Aorta (tissue), 5 donors: ENCODE results near the gene PLEK2. TPM values are rescaled to one million over a fixed set of nuclear protein-coding genes. Genes with fewer than 3 reads are reported as not detected.

Experiments
- ATAC-seq: fragments of 200-7000 bp; cut with Tn5 transposase; one replicate; pipeline ENCODE4 v1.9.1; 2022; ENCODE audit warnings: moderate library complexity; ENCODE audit not compliant: low FRiP score
- DNase-seq, 2 donors: peaks; one replicate each; pipeline ENCODE4 v3.0.0-alpha.2; 2020
- H3K27ac ChIP-seq, 2 donors: one replicate each; pipeline ENCODE4 v1.5.1; 2013; ENCODE audit warnings: low read length in 2 of 2, mild to moderate bottlenecking in 2 of 2, moderate library complexity in 2 of 2, control low read depth in 1 of 2, inconsistent platforms in 1 of 2, low read depth in 1 of 2
- H3K27me3 ChIP-seq, 2 donors: one replicate each; pipeline ENCODE4 v1.6.1; 2013; ENCODE audit warnings: control low read depth in 1 of 2, low read length in 1 of 2, mild to moderate bottlenecking in 1 of 2, moderate library complexity in 1 of 2; ENCODE audit not compliant: insufficient read depth in 2 of 2, control insufficient read depth in 1 of 2
- H3K36me3 ChIP-seq, 2 donors: one replicate each; pipeline ENCODE4 v1.6.1; 2013; ENCODE audit warnings: control low read depth in 1 of 2, low read length in 1 of 2, mild to moderate bottlenecking in 1 of 2; ENCODE audit not compliant: insufficient read depth in 2 of 2, control insufficient read depth in 1 of 2
- H3K4me1 ChIP-seq, 2 donors: one replicate each; pipeline ENCODE4 v1.6.1; 2013; ENCODE audit warnings: low read length in 2 of 2, control low read depth in 1 of 2, mild to moderate bottlenecking in 1 of 2, moderate library complexity in 1 of 2; ENCODE audit not compliant: insufficient read depth in 2 of 2, control insufficient read depth in 1 of 2
- H3K4me3 ChIP-seq, 2 donors: one replicate each; pipeline ENCODE4 v1.5.1; 2013; ENCODE audit warnings: low read length in 2 of 2, control low read depth in 1 of 2, mild to moderate bottlenecking in 1 of 2
- H3K9me3 ChIP-seq: one replicate; pipeline ENCODE4 v1.6.1; 2013; ENCODE audit warnings: mild to moderate bottlenecking, low read length; ENCODE audit not compliant: control insufficient read depth
- WGBS, 2 donors: extraction: QIAGEN DNeasy Blood & Tissue Kit; methylation state at CpG; one replicate each; pipeline ENCODE4 v1.1.7; 2013; 5-methylcytosine and 5-hydroxymethylcytosine counted together
- intact Hi-C, 2 donors: fragments of 100-400 bp; cut with DNase I; formaldehyde crosslinking; loops; one replicate each; pipeline versions ENCODE4 v1.14.2 to v1.15.0; 2022
- polyA plus RNA-seq, 2 donors: library from polyadenylated mRNA; stranded (reverse); fragments of 200-250 nt; gene quantifications; one replicate each; pipeline ENCODE4 v1.2.3, GENCODE V29; 2013
- total RNA-seq, 2 donors: library from RNA; stranded (reverse); fragmentation: NEBNext Ultra II Directional; extraction: Animal tissue kit (Norgen Biotek cat#: 25700); gene quantifications; one replicate each; pipeline ENCODE4 v1.2.1, GENCODE V29; 2021
- donor health status: healthy with polysubstance abuse.
- donor health status: Bipolar disorder and iron deficiency.
- donor health status: DM: no; HTN: no; CAD: no.
- donor health status: DM: no; HTN: no; CAD: no.
- donor health status: DM: yes; HTN: yes; CAD: no.

PLEK2 gene
- total and polyA plus RNA-seq, 4 donors, result 0.87 to 5.3 (median 1.6) TPM

DNA sequence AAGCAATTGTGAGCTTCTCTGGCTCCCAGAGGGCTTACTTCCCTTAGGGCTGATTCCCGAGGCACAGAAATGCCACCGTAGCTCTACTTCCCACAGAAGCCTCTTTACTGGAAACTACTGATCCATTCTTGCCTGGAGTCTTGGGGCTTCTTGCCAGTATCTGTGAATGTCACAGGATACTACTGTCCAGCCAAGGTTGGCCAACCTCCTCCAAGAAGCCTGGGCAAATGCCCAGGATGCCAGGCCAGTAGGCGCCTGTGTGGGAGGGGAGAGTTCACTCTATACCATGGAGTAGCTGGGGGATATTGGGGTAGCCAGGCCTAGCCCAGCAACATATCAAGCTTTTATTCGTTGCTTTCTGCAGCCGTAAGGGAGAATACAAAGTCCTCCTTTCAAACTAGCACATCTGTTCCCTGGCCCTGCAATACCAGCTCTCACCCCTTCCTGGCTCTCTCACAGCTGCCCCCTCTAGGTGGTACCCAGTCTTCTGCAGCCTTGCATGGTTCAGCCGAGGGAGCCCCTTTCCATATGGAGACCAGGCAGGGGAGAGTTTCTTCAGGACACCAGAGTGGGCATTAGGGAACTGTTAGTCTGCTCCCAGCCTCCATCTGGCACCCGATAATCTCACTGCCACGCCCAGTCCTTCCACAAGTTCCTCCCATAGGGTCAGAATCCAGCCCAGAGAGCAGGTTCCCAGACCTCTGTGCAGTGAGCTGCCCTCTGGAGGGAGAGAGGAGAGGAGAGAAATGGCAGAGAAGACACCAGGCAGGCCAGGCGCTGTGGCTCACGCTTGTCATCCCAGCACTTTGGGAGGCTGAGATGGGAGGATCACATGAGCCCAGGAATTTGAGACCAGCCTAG, 24.3 kb upstream of the PLEK2 start:
- Histone ChIP-seq H3K4me3 (no peak overlapping the region), H3K9me3 (no peaks in the 10 kb centered on the region), H3K4me1 (no peaks in the 10 kb centered on the region), H3K27me3 (no peaks in the 10 kb centered on the region), H3K36me3 (no peaks in the 10 kb centered on the region), H3K27ac (no peak overlapping the region)
- 79 to 82% methylated on average over 10 of the region's 10 CpGs for WGBS, 2 donors
- DNase-seq (no peak), ATAC-seq (no peak)
- intact Hi-C loops, result no loop called here

DNA sequence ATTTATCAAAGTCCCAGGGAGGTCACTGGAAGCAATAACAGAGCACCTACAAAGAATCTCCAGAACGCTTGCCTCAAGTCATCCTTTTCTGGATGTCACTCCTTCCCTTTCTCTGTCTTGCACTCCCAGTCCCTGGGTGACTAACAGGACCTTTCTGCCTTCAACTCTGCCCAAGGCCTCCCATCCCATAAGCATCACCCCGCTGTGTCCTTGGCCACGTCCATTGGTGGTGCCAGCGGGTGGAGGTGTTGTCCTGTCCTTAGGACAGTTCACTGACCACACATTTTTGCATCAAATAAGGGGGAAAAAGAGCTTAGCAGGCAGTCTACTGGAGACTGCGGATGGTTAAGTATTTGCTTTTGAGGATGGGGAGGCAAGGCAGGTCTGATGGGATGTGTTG, 23.6 kb upstream of the PLEK2 start:
- H3K9me3 ChIP-seq, result no peaks in the 10 kb centered on the region
- no peak overlapping the region for H3K4me3 ChIP-seq
- intact Hi-C loops, result no loop called here
- no peaks in the 10 kb centered on the region for H3K27me3 ChIP-seq
- ATAC-seq (no peak), DNase-seq (peak in 1 of 2 donors; percentile 9)
- no peaks in the 10 kb centered on the region for H3K36me3 ChIP-seq
- 88% methylated on average over 5 of the region's 5 CpGs for WGBS, 2 donors
- H3K4me1 ChIP-seq, result no peaks in the 10 kb centered on the region
- no peak overlapping the region for H3K27ac ChIP-seq

DNA sequence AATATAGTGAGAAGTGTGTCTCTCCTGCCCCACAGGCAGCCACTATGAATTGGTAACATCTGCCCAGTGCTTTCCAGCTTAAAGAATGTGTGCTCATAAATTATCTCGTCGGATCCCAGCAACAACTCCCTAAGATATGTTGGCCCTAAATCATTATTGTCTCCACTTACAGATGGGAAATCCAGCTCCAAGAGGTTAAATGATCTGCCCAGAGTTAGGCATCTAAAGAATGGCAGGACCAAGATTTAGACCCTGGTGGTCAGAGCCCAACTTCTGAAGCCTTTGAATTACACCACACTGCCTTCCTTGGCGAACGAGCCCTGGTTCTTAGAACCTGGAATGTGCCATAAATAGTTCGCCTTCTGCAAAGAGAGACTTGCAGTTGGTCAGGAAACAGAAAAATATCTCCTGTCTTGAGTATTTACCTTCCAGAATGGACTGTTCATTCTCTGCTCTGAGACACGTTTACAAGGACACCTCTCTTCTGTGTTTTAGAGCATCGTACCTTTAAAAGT, 20.1 kb upstream of the PLEK2 start:
- intact Hi-C loops, result no loop called here
- DNase-seq (no peak), ATAC-seq (no peak)
- 17 to 24% methylated on average over 7 of the region's 7 CpGs for WGBS, 2 donors
- Histone ChIP-seq H3K27me3 (no peaks in the 10 kb centered on the region), H3K4me3 (no peak overlapping the region), H3K9me3 (no peaks in the 10 kb centered on the region), H3K4me1 (no peaks in the 10 kb centered on the region), H3K36me3 (no peaks in the 10 kb centered on the region), H3K27ac (no peak overlapping the region)

DNA sequence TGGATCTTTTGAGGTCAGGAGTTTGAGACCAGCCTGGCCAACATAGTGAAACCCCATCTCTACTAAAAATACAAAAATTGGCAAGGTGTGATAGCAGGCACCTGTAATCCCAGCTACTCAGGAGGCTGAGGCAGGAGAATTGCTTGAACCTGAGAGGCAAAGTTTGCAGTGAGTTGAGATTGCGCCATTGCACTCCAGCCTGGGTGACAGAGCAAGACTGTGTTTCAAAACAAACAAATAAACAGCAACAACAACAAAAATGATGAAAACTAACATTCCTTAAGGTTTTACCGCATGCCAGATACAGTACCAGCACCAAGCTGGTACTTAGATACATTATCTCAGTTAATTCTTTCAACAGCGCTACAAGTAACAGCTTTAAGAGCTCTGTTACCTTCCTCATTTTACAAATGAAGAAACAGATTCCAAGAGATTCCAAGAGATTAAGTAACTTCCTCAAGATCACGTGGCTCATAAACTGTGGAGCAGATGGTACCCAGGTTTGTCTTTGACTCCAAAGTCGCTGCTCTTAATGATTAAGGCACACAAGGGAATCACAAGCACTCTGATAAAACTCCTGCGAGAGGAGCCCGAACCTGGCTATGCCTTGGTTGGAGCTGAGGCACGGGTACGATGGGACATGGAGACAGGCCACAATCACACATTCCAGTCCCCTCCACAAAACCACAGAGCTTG, 17.7 kb upstream of the PLEK2 start:
- H3K36me3 ChIP-seq, result no peaks in the 10 kb centered on the region
- ATAC-seq, result no peak
- no peaks in the 10 kb centered on the region for H3K9me3 ChIP-seq
- 83 to 85% methylated on average over 9 of the region's 9 CpGs for WGBS, 2 donors
- DNase-seq, result no peak
- H3K4me1 ChIP-seq, result no peaks in the 10 kb centered on the region
- H3K27me3 ChIP-seq, result no peaks in the 10 kb centered on the region
- intact Hi-C loops, result loop anchor here in 1 of 2 donors (10.0 kb wide), 1 partner anchor 275 kb away; the partner anchor contains the start of gene RDH12
- no peak overlapping the region for H3K27ac ChIP-seq
- H3K4me3 ChIP-seq, result no peak overlapping the region

DNA sequence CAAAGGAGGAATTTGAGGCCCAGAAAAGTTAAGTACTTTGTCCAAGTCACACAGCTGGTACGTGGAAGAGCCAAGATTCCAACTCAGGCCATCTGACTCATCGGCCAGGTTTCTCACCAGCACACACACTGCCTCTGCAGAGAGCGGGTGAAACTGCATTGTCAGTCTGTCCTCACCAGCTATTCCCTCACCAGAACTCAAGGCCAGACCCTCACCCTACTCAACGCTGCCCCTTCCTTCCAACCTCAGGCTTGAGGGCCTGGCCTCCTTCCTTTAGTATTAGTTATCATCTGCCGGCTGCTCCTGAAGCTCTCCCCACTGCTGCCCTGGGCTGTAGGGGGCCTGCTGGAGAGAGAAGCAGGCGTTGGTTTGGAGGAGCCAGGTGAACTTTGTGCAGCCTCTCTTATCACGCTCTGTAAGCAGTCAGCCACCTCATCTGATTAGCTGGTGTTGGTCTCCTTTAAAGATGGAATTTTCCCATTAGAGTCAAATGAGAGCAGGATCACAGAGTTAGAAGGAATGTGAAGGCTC, 16.6 kb upstream of the PLEK2 start:
- 87 to 88% methylated on average over 7 of the region's 7 CpGs for WGBS, 2 donors
- no peaks in the 10 kb centered on the region for H3K9me3 ChIP-seq
- H3K36me3 ChIP-seq, result no peaks in the 10 kb centered on the region
- DNase-seq (no peak), ATAC-seq (no peak)
- H3K4me1 ChIP-seq, result no peaks in the 10 kb centered on the region
- H3K4me3 ChIP-seq, result no peak overlapping the region
- H3K27me3 ChIP-seq, result no peaks in the 10 kb centered on the region
- intact Hi-C loops, result loop anchor here in 1 of 2 donors (10.0 kb wide), 1 partner anchor 276 kb away; the partner anchor contains the start of gene RDH12
- no peak overlapping the region for H3K27ac ChIP-seq

DNA sequence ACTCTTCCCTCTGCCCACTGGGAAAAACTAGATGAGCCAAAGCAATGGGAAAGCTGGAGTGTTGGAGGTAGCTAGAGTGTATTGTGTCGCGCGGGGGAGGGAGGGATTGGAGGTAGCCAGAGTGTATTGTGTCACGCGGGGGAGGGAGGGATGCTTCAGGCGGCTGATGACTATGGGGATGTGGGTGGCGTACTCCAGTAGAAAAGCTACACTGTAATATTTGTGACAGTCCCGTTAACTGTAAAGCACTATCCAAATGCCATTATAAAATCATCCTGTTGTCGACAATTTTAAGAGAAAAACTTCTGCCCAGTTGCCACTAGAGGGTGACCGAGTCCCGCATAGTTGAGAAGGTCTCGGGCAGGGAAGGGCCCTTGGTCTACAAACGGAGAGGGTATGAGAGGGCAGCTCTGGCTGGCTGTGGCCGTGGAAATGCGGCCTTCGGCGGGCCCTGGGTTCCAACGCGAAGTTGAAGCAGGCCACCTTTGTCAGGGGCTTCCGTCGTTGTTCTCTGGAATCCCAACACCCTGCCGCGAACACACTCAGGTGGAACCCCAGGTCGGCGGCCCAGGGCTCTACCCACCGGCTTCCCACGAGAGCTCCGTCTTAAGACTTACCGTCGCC, 15.1 kb upstream of the PLEK2 start:
- 33 to 35% methylated on average over 30 of the region's 30 CpGs for WGBS, 2 donors
- ATAC-seq (peak; percentile 72), DNase-seq (peak; percentile 84 to 87)
- no peaks in the 10 kb centered on the region for H3K9me3 ChIP-seq
- H3K4me1 ChIP-seq, result no peaks in the 10 kb centered on the region
- H3K27me3 ChIP-seq, result no peaks in the 10 kb centered on the region
- intact Hi-C loops, result loop anchor here (2.0 to 10.0 kb wide), 3 partner anchors 142 to 278 kb away; partner anchors contain the start of gene RDH12 (in 1 of the 2)
- no peak overlapping the region for H3K27ac ChIP-seq
- H3K36me3 ChIP-seq, result no peaks in the 10 kb centered on the region
- H3K4me3 ChIP-seq, result no peak overlapping the region

DNA sequence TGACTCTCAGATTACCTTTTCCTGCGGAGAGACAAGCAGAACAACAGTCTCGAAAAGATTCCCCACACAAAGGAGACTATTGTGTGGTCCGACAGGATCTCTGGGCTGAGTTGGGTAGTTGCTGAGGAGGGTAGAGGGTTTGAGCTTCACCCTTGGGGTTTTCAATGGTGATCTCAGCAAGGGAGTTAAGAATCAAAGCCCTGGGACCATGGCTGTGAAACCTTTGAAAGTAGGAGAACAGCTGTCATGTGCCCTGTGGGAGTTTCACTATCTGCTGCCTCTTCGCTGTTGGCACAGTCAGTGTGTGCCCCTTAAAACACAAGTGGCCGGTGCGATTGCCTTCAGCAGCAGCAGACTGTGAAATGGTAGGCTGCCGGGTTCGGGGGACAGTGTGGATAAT, 14.2 kb upstream of the PLEK2 start:
- H3K4me3 ChIP-seq, result no peak overlapping the region
- no peaks in the 10 kb centered on the region for H3K36me3 ChIP-seq
- no peaks in the 10 kb centered on the region for H3K9me3 ChIP-seq
- H3K27ac ChIP-seq, result no peak overlapping the region
- intact Hi-C loops, result loop anchor here (2.0 to 10.0 kb wide), 3 partner anchors 143 to 279 kb away; partner anchors contain the start of gene RDH12 (in 1 of the 2)
- ATAC-seq, result no peak
- peak in 1 of 2 donors; percentile 31 for DNase-seq
- no peaks in the 10 kb centered on the region for H3K4me1 ChIP-seq
- 67 to 72% methylated on average over 8 of the region's 8 CpGs for WGBS, 2 donors
- H3K27me3 ChIP-seq, result no peaks in the 10 kb centered on the region

DNA sequence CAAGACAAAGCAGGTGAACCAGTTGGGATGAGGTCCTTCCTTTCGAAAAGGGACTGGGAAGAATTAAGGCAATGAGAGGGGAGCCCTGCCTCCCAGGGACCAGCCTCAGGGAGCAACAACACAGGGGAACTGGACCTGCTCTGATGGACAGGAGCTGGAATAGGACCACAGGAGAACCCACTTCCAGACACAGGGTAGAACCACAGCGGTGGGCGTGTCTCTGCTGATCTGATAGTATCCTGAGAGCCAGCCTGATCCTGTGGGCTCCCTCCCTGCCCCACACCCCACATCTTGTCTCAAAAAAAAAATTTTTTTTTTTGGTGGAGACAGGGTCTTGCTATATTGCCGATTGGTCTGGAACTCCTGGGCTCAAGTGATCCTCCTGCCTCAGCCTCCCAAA, 13.6 kb upstream of the PLEK2 start:
- DNase-seq (peak in 1 of 2 donors; percentile 57), ATAC-seq (no peak)
- 84 to 89% methylated on average over 4 of the region's 4 CpGs for WGBS, 2 donors
- H3K36me3 ChIP-seq, result no peaks in the 10 kb centered on the region
- H3K4me3 ChIP-seq, result no peak overlapping the region
- H3K4me1 ChIP-seq, result no peaks in the 10 kb centered on the region
- H3K27me3 ChIP-seq, result no peaks in the 10 kb centered on the region
- intact Hi-C loops, result loop anchor here (2.0 to 10.0 kb wide), 3 partner anchors 143 to 279 kb away; partner anchors contain the start of gene RDH12 (in 1 of the 2)
- H3K27ac ChIP-seq, result no peak overlapping the region
- no peaks in the 10 kb centered on the region for H3K9me3 ChIP-seq
